ENCODE data around the gene BRWD1. TPM values are rescaled to one million over a fixed set of nuclear protein-coding genes. Genes with fewer than 3 reads are reported as not detected.

Gene BRWD1
- total and polyA plus RNA-seq, 2 of the 13 experiments (the other 11 are each of a cell fraction or from before 2014, with no cell fraction given): 13.9 to 28.0 TPM

DNA sequence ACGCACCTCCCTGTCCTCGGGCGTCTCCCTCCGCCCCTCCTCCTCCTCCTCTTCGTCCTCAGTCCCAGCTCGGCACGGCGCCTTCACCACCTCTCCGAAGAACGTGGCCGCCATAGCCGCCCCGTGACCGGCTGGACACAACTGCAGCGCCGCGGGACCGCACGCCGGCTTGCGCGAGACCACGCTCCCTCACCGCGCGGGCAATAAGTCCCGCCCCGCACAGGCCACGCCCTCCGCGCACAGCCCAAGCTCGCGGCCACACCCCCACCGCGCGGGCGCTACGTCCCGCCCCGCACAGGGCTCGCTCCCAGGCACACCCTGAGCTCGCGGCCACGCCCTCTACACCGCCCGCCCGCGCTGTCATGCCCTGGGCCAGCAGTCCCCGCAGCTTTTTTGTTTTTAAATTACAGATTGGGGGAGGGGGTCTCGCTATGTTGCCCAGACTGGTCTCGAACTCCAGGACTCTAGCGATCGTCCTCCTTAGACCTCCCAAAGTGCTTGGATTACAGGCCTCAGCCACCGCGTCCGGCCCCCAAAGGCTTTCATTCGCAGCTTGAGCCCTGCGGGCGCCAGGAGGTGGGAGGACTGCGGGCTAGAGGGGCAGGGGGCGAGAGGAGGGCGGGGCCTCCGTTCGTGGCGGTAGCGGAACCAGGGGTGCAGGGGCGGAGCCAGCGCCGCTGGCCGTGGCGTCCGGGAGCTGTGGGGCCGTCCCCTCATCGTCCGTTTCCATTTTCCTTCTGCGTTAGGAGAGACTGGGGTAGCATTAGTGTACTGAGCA lies 130.0 kb downstream of the BRWD1 start, which contains the start of gene PSMG1 (continued):
- TF ChIP-seq, protein P1, sequence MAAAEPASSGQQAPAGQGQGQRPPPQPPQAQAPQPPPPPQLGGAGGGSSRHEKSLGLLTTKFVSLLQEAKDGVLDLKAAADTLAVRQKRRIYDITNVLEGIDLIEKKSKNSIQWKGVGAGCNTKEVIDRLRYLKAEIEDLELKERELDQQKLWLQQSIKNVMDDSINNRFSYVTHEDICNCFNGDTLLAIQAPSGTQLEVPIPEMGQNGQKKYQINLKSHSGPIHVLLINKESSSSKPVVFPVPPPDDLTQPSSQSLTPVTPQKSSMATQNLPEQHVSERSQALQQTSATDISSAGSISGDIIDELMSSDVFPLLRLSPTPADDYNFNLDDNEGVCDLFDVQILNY (CRISPR knock-in tag; conservative IDR thresholded peaks at IDR 0.05): no peak; the same call in 1 of the 2 replicates
- TF ChIP-seq ZNF24 (IDR thresholded peaks at IDR 0.05): no peak
- peak; percentile 12; the same call in 1 of the 2 replicates for TF ChIP-seq MIER3 (CRISPR knock-in tag; IDR thresholded peaks at IDR 0.05; ENCODE audit: borderline replicate concordance)
- no peak for TF ChIP-seq CEBPB (IDR thresholded peaks at IDR 0.05; ENCODE audit: borderline replicate concordance, low read depth, low read length)
- TF ChIP-seq ZBTB3 (CRISPR knock-in tag; IDR thresholded peaks at IDR 0.05; ENCODE audit: borderline replicate concordance, low read depth): no peak; the same call in 1 of the 2 replicates
- 0 out of 2 replicates have a peak, but pooled peaks have one; percentile 28 for TF ChIP-seq KLF15 (CRISPR knock-in tag; IDR thresholded peaks at IDR 0.05; ENCODE audit: borderline replicate concordance)
- TF ChIP-seq, protein P2, sequence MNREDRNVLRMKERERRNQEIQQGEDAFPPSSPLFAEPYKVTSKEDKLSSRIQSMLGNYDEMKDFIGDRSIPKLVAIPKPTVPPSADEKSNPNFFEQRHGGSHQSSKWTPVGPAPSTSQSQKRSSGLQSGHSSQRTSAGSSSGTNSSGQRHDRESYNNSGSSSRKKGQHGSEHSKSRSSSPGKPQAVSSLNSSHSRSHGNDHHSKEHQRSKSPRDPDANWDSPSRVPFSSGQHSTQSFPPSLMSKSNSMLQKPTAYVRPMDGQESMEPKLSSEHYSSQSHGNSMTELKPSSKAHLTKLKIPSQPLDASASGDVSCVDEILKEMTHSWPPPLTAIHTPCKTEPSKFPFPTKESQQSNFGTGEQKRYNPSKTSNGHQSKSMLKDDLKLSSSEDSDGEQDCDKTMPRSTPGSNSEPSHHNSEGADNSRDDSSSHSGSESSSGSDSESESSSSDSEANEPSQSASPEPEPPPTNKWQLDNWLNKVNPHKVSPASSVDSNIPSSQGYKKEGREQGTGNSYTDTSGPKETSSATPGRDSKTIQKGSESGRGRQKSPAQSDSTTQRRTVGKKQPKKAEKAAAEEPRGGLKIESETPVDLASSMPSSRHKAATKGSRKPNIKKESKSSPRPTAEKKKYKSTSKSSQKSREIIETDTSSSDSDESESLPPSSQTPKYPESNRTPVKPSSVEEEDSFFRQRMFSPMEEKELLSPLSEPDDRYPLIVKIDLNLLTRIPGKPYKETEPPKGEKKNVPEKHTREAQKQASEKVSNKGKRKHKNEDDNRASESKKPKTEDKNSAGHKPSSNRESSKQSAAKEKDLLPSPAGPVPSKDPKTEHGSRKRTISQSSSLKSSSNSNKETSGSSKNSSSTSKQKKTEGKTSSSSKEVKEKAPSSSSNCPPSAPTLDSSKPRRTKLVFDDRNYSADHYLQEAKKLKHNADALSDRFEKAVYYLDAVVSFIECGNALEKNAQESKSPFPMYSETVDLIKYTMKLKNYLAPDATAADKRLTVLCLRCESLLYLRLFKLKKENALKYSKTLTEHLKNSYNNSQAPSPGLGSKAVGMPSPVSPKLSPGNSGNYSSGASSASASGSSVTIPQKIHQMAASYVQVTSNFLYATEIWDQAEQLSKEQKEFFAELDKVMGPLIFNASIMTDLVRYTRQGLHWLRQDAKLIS (CRISPR knock-in tag; IDR thresholded peaks at IDR 0.05): peak; percentile 87
- TF ChIP-seq ZFY (CRISPR knock-in tag; IDR thresholded peaks at IDR 0.05): peak; percentile 86
- TF ChIP-seq MAFF (IDR thresholded peaks at IDR 0.05; ENCODE audit: low read depth, low read length): no peak
- TF ChIP-seq ZNF326 (CRISPR knock-in tag; IDR thresholded peaks at IDR 0.05; ENCODE audit: borderline replicate concordance): no peak
- TF ChIP-seq HNRNPL (IDR thresholded peaks at IDR 0.05; ENCODE audit: low read depth, low read length): no peak
- no peak for TF ChIP-seq ARNT (IDR thresholded peaks at IDR 0.05)
- no peak for TF ChIP-seq ZNF333 (CRISPR knock-in tag; IDR thresholded peaks at IDR 0.05; ENCODE audit: borderline replicate concordance)
- TF ChIP-seq, protein P3, sequence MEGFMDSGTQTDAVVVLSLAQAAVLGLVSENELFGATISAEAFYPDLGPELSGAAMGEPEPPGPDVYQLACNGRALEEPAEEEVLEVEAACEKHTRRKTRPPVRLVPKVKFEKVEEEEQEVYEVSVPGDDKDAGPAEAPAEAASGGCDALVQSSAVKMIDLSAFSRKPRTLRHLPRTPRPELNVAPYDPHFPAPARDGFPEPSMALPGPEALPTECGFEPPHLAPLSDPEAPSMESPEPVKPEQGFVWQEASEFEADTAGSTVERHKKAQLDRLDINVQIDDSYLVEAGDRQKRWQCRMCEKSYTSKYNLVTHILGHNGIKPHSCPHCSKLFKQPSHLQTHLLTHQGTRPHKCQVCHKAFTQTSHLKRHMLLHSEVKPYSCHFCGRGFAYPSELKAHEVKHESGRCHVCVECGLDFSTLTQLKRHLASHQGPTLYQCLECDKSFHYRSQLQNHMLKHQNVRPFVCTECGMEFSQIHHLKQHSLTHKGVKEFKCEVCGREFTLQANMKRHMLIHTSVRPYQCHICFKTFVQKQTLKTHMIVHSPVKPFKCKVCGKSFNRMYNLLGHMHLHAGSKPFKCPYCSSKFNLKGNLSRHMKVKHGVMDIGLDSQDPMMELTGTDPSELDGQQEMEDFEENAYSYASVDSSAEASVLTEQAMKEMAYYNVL (CRISPR knock-in tag; IDR thresholded peaks at IDR 0.05; ENCODE audit: borderline replicate concordance): peak; percentile 40; the same call in 1 of the 2 replicates
- TF ChIP-seq GATAD2A (CRISPR knock-in tag; IDR thresholded peaks at IDR 0.05): no peak; the same call in 1 of the 2 replicates
- TF ChIP-seq SNAPC2 (CRISPR knock-in tag; IDR thresholded peaks at IDR 0.05): no peak
- TF ChIP-seq ZNF460 (CRISPR knock-in tag; IDR thresholded peaks at IDR 0.05; ENCODE audit: borderline replicate concordance): peak; percentile 98
- peak; percentile 89 for TF ChIP-seq KDM5B (CRISPR knock-in tag; IDR thresholded peaks at IDR 0.05; ENCODE audit: borderline replicate concordance)
- TF ChIP-seq, protein P4, sequence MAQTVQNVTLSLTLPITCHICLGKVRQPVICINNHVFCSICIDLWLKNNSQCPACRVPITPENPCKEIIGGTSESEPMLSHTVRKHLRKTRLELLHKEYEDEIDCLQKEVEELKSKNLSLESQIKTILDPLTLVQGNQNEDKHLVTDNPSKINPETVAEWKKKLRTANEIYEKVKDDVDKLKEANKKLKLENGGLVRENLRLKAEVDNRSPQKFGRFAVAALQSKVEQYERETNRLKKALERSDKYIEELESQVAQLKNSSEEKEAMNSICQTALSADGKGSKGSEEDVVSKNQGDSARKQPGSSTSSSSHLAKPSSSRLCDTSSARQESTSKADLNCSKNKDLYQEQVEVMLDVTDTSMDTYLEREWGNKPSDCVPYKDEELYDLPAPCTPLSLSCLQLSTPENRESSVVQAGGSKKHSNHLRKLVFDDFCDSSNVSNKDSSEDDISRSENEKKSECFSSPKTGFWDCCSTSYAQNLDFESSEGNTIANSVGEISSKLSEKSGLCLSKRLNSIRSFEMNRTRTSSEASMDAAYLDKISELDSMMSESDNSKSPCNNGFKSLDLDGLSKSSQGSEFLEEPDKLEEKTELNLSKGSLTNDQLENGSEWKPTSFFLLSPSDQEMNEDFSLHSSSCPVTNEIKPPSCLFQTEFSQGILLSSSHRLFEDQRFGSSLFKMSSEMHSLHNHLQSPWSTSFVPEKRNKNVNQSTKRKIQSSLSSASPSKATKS (CRISPR knock-in tag; IDR thresholded peaks at IDR 0.05): no peak
